K562 treated with DMSO at 1 percent for 48 hours (cell line): Measurements from ENCODE around the gene SPATA45. TPM values are rescaled to one million over a fixed set of nuclear protein-coding genes. Genes with fewer than 3 reads are reported as not detected.

Experiments used
- total RNA-seq: library from RNA; unstranded; fragments of 300-600 nt; gene quantifications from 2 replicates; pipeline ENCODE4 v1.2.3, GENCODE V29; 2022; ENCODE audit warnings: low replicate concordance; ENCODE audit errors: extremely low read depth

Gene SPATA45
- total RNA-seq, result not detected in 2 replicates

GRCh38 chr1:212847549-212847948 is at the start of gene SPATA45:
Gene SPATA45, minus strand, starts transcription at chr1:212847649. Its CDS starts 11,500 bp downstream, at chr1:212836149.

GRCh38 chr1:212857992-212858460 is 10.6 kb upstream of the SPATA45 start, which contains the start of gene FLVCR1:
Gene FLVCR1, plus strand, starts transcription at chr1:212858275. Its CDS starts 178 bp downstream, at chr1:212858453.

GRCh38 chr1:212791676-212792395 is 55.6 kb downstream of the SPATA45 start, which contains the start of the genes NSL1 and TATDN3:
Gene NSL1, minus strand, starts transcription at chr1:212791777. Its CDS starts 14 bp downstream, at chr1:212791763.
Gene TATDN3, plus strand, starts transcription at chr1:212791894. Its CDS starts 28 bp downstream, at chr1:212791922.

Other genes with a start within 250 kb of the SPATA45 start
- gene ATF3, start 238.9 kb downstream of the SPATA45 start, total RNA-seq, result not detected in 2 replicates
- not detected in 2 replicates for gene BATF3, start 147.8 kb downstream of the SPATA45 start, total RNA-seq
- gene NSL1, start 55.9 kb downstream of the SPATA45 start, total RNA-seq, result not detected in 2 replicates
- gene TATDN3, start 55.8 kb downstream of the SPATA45 start, total RNA-seq, result not detected in 2 replicates
- not detected in 2 replicates for gene FLVCR1, start 10.6 kb upstream of the SPATA45 start, total RNA-seq
- not detected in 2 replicates for gene VASH2, start 102.9 kb upstream of the SPATA45 start, total RNA-seq
- gene ANGEL2, start 168.2 kb upstream of the SPATA45 start, total RNA-seq, result not detected in 2 replicates
- not detected in 2 replicates for gene RPS6KC1, start 203.6 kb upstream of the SPATA45 start, total RNA-seq